ENCODE data around the gene WDR72. TPM values are rescaled to one million over a fixed set of nuclear protein-coding genes. Genes with fewer than 3 reads are reported as not detected.
"Not testable (repeated sequence)": the region's sequence is repeated elsewhere in the genome, so short reads cannot be mapped to it uniquely, and the experiment has no call there.

WDR72 gene
- not detected for total RNA-seq

- DNase-seq (no peak), ATAC-seq (ENCODE audit: low read depth) (no peak)
- Mint-ChIP-seq H3K27ac (no peak within 1 kb of the TSS), H3K36me3 (no peaks in the 10 kb centered on the region), H3K27me3 (peaks cover 23% of the 10 kb centered on the region), H3K4me1 (no peaks in the 10 kb centered on the region), H3K9me3 (peaks cover 3% of the 10 kb centered on the region), H3K4me3 (no peak within 1 kb of the TSS)
- POLR2A ChIA-PET = no interaction called here
Measured at GRCh38 chr15:53759411-53759931, at the start of gene WDR72. Gene WDR72, minus strand, starts transcription at chr15:53759663. Its CDS starts 26,514 bp downstream, at chr15:53733149.

GRCh38 chr15:53808058-53808706 is 48.7 kb upstream of the WDR72 start:
- no peak for ATAC-seq (ENCODE audit: low read depth)

GRCh38 chr15:53807501-53807900 is 48.0 kb upstream of the WDR72 start:
- Mint-ChIP-seq H3K4me3 (no peak overlapping the region), H3K4me1 (no peaks in the 10 kb centered on the region), H3K9me3 (no peaks in the 10 kb centered on the region), H3K27ac (no peak overlapping the region), H3K36me3 (no peaks in the 10 kb centered on the region), H3K27me3 (no peaks in the 10 kb centered on the region)
- DNase-seq (no peak), ATAC-seq (ENCODE audit: low read depth) (no peak)
- POLR2A ChIA-PET = no interaction called here

More at GRCh38 chr15:53808058-53808706, 48.7 kb upstream of the WDR72 start:
- DNase-seq = no peak
- POLR2A ChIA-PET = no interaction called here
- Mint-ChIP-seq H3K27me3 (no peaks in the 10 kb centered on the region), H3K27ac (no peak overlapping the region), H3K9me3 (no peaks in the 10 kb centered on the region), H3K4me1 (no peaks in the 10 kb centered on the region), H3K4me3 (no peak overlapping the region), H3K36me3 (no peaks in the 10 kb centered on the region)

- DNase-seq (no peak), ATAC-seq (ENCODE audit: low read depth) (no peak)
- H3K9me3 Mint-ChIP-seq = no peaks in the 10 kb centered on the region
- H3K36me3 Mint-ChIP-seq = no peaks in the 10 kb centered on the region
- no peak overlapping the region for H3K4me3 Mint-ChIP-seq
- no peak overlapping the region for H3K27ac Mint-ChIP-seq
- POLR2A ChIA-PET = no interaction called here
- H3K27me3 Mint-ChIP-seq = no peaks in the 10 kb centered on the region
- H3K4me1 Mint-ChIP-seq = no peaks in the 10 kb centered on the region
Measured at GRCh38 chr15:53802672-53803071, 43.2 kb upstream of the WDR72 start.

GRCh38 chr15:53791581-53791980 is 32.1 kb upstream of the WDR72 start:
- ATAC-seq (ENCODE audit: low read depth) = no peak
- H3K27ac Mint-ChIP-seq = no peak overlapping the region
- H3K9me3 Mint-ChIP-seq = peaks cover 1% of the 10 kb centered on the region
- H3K36me3 Mint-ChIP-seq = no peaks in the 10 kb centered on the region
- no peak for DNase-seq
- POLR2A ChIA-PET = no interaction called here
- peaks cover 3% of the 10 kb centered on the region for H3K27me3 Mint-ChIP-seq
- H3K4me1 Mint-ChIP-seq = no peaks in the 10 kb centered on the region
- no peak overlapping the region for H3K4me3 Mint-ChIP-seq

GRCh38 chr15:53789654-53790375 is 30.4 kb upstream of the WDR72 start:
- POLR2A ChIA-PET = no interaction called here
- DNase-seq (no peak), ATAC-seq (ENCODE audit: low read depth) (no peak)
- Mint-ChIP-seq H3K27me3 (peaks cover 3% of the 10 kb centered on the region), H3K4me3 (no peak overlapping the region), H3K36me3 (no peaks in the 10 kb centered on the region), H3K9me3 (peaks cover 1% of the 10 kb centered on the region), H3K4me1 (no peaks in the 10 kb centered on the region), H3K27ac (no peak overlapping the region)

- Mint-ChIP-seq H3K36me3 (no peaks in the 10 kb centered on the region), H3K27me3 (peaks cover 3% of the 10 kb centered on the region), H3K4me1 (no peaks in the 10 kb centered on the region), H3K4me3 (no peak overlapping the region), H3K27ac (no peak overlapping the region), H3K9me3 (peaks cover 6% of the 10 kb centered on the region)
- POLR2A ChIA-PET = no interaction called here
- no peak for ATAC-seq (ENCODE audit: low read depth)
- no peak for DNase-seq
Measured at GRCh38 chr15:53786401-53786800, 26.9 kb upstream of the WDR72 start.

- ATAC-seq (ENCODE audit: low read depth); DNase-seq; H3K4me3 Mint-ChIP-seq; H3K36me3 Mint-ChIP-seq; H3K4me1 Mint-ChIP-seq; H3K27me3 Mint-ChIP-seq; H3K27ac Mint-ChIP-seq; POLR2A ChIA-PET: not testable (repeated sequence)
- H3K9me3 Mint-ChIP-seq = peaks cover 11% of the 10 kb centered on the region
Measured at GRCh38 chr15:53785241-53785640, 25.8 kb upstream of the WDR72 start.

GRCh38 chr15:53762916-53763315 is 3.5 kb upstream of the WDR72 start:
- DNase-seq (no peak), ATAC-seq (ENCODE audit: low read depth) (no peak)
- POLR2A ChIA-PET = no interaction called here
- Mint-ChIP-seq H3K9me3 (peaks cover 3% of the 10 kb centered on the region), H3K4me1 (no peaks in the 10 kb centered on the region), H3K27me3 (peaks cover 21% of the 10 kb centered on the region), H3K27ac (no peak overlapping the region), H3K4me3 (no peak overlapping the region), H3K36me3 (no peaks in the 10 kb centered on the region)

GRCh38 chr15:53758412-53758811 is 1.1 kb downstream of the WDR72 start:
- no peaks in the 10 kb centered on the region for H3K36me3 Mint-ChIP-seq
- no peak for DNase-seq
- peaks cover 23% of the 10 kb centered on the region for H3K27me3 Mint-ChIP-seq
- no peak overlapping the region for H3K4me3 Mint-ChIP-seq
- peaks cover 3% of the 10 kb centered on the region for H3K9me3 Mint-ChIP-seq
- ATAC-seq (ENCODE audit: low read depth) = no peak
- POLR2A ChIA-PET = no interaction called here
- H3K27ac Mint-ChIP-seq = no peak overlapping the region
- no peaks in the 10 kb centered on the region for H3K4me1 Mint-ChIP-seq

- H3K36me3 Mint-ChIP-seq = no peaks in the 10 kb centered on the region
- no peaks in the 10 kb centered on the region for H3K4me1 Mint-ChIP-seq
- peaks cover 23% of the 10 kb centered on the region for H3K27me3 Mint-ChIP-seq
- ATAC-seq (ENCODE audit: low read depth) (no peak), DNase-seq (no peak)
- no peak overlapping the region for H3K27ac Mint-ChIP-seq
- POLR2A ChIA-PET = no interaction called here
- no peak overlapping the region for H3K4me3 Mint-ChIP-seq
- H3K9me3 Mint-ChIP-seq = peaks cover 3% of the 10 kb centered on the region
Measured at GRCh38 chr15:53757906-53758305, 1.6 kb downstream of the WDR72 start.

GRCh38 chr15:53753813-53754212 is 5.7 kb downstream of the WDR72 start:
- peaks cover 7% of the 10 kb centered on the region for H3K27me3 Mint-ChIP-seq
- H3K9me3 Mint-ChIP-seq = no peaks in the 10 kb centered on the region
- POLR2A ChIA-PET = no interaction called here
- H3K36me3 Mint-ChIP-seq = no peaks in the 10 kb centered on the region
- no peak for DNase-seq
- no peak overlapping the region for H3K4me3 Mint-ChIP-seq
- H3K27ac Mint-ChIP-seq = no peak overlapping the region
- ATAC-seq (ENCODE audit: low read depth) = no peak
- no peaks in the 10 kb centered on the region for H3K4me1 Mint-ChIP-seq

GRCh38 chr15:53752406-53752805 is 7.1 kb downstream of the WDR72 start:
- POLR2A ChIA-PET = no interaction called here
- no peaks in the 10 kb centered on the region for H3K4me1 Mint-ChIP-seq
- H3K36me3 Mint-ChIP-seq = no peaks in the 10 kb centered on the region
- H3K27me3 Mint-ChIP-seq = no peaks in the 10 kb centered on the region
- DNase-seq (no peak), ATAC-seq (ENCODE audit: low read depth) (no peak)
- H3K27ac Mint-ChIP-seq = no peak overlapping the region
- no peak overlapping the region for H3K4me3 Mint-ChIP-seq
- H3K9me3 Mint-ChIP-seq = no peaks in the 10 kb centered on the region

GRCh38 chr15:53747501-53748068 is 11.9 kb downstream of the WDR72 start:
- Mint-ChIP-seq H3K9me3 (no peaks in the 10 kb centered on the region), H3K27me3 (no peaks in the 10 kb centered on the region)
- POLR2A ChIA-PET = no interaction called here

More at GRCh38 chr15:53747501-53748068, 11.9 kb downstream of the WDR72 start:
- Mint-ChIP-seq H3K27ac (no peak overlapping the region), H3K36me3 (no peaks in the 10 kb centered on the region), H3K4me3 (no peak overlapping the region), H3K4me1 (no peaks in the 10 kb centered on the region)
- DNase-seq (no peak), ATAC-seq (ENCODE audit: low read depth) (no peak)
